Mammary epithelial cell (primary cell): ENCODE data around the gene ILKAP.

Experiments used
- EZH2 ChIP-seq: IDR thresholded peaks from 2 replicates; pipeline ENCODE4 v1.6.1; 2012; ENCODE audit warnings: low read length, inconsistent platforms, borderline replicate concordance
- TF ChIP-seq, protein P1 (sequence below), 2 donors: IDR thresholded peaks in 1 of 2; conservative IDR thresholded peaks in 1 of 2; 2 replicates each; pipeline ENCODE4 v1.5.1; 2011 to 2012; ENCODE audit warnings: inconsistent platforms in 2 of 2, low read length in 2 of 2, mild to moderate bottlenecking in 2 of 2, control low read depth in 1 of 2, low read depth in 1 of 2; ENCODE audit not compliant: insufficient read depth in 1 of 2; ENCODE audit errors: extremely low read depth in 1 of 2

DNA sequence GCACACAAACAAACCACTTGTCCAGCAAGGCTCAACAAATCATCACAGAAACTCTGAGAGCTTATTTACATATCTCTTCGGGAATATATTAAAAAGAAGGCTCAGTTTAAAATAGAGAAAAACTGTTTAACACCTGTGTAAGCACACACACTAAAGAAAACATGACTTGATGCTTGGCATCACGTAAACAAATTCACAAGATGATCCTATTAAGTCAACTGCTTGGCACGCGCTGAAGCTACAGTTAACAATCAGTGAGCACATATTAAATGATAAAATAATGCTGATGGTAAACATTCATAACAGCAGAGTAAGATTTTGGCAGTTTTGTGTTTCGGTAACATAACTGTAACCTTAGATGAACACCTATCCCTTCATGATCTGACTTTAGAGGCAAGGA is 40.7 kb upstream of the ILKAP start:
- TF ChIP-seq, protein P1, sequence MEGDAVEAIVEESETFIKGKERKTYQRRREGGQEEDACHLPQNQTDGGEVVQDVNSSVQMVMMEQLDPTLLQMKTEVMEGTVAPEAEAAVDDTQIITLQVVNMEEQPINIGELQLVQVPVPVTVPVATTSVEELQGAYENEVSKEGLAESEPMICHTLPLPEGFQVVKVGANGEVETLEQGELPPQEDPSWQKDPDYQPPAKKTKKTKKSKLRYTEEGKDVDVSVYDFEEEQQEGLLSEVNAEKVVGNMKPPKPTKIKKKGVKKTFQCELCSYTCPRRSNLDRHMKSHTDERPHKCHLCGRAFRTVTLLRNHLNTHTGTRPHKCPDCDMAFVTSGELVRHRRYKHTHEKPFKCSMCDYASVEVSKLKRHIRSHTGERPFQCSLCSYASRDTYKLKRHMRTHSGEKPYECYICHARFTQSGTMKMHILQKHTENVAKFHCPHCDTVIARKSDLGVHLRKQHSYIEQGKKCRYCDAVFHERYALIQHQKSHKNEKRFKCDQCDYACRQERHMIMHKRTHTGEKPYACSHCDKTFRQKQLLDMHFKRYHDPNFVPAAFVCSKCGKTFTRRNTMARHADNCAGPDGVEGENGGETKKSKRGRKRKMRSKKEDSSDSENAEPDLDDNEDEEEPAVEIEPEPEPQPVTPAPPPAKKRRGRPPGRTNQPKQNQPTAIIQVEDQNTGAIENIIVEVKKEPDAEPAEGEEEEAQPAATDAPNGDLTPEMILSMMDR (conservative IDR thresholded peaks at IDR 0.05 in 1 of 2, IDR thresholded peaks at IDR 0.05 in 1 of 2; ENCODE audit: extremely low read depth in 1 of 2, insufficient read depth in 1 of 2, low read depth in 1 of 2, low read length in 2 of 2): no peak
- TF ChIP-seq EZH2: no peak
